ENCODE measurements around the gene SLCO2B1. TPM values are rescaled to one million over a fixed set of nuclear protein-coding genes. Genes with fewer than 3 reads are reported as not detected.
A peak's percentile ranks its signal among the peaks of the same experiment; 100 is the strongest.

SLCO2B1 gene
- total and polyA plus RNA-seq, 4 donors = 52.7 to 184 (median 135) TPM

GRCh38 chr11:75189911-75190310 lies 39.0 kb downstream of the SLCO2B1 start:
- no peaks in the 10 kb centered on the region for H3K27me3 ChIP-seq (ENCODE audit: control insufficient read depth in 4 of 4, insufficient read depth in 4 of 4, low read length in 3 of 4)
- peaks cover 5 to 35% (median 31%) of the 10 kb centered on the region in 4 donors for H3K36me3 ChIP-seq (ENCODE audit: control insufficient read depth in 4 of 4, insufficient read depth in 3 of 4, low read depth in 1 of 4, low read length in 3 of 4)
- H3K27ac ChIP-seq (ENCODE audit: low read depth in 1 of 2, low read length in 2 of 2) = no peak overlapping the region
- H3K9me3 ChIP-seq (ENCODE audit: control insufficient read depth in 4 of 4, low read length in 3 of 4) = no peaks in the 10 kb centered on the region
- H3K9ac ChIP-seq (ENCODE audit: low read depth in 1 of 2, low read length in 2 of 2) = no peak overlapping the region
- WGBS = 92% methylated on average over 8 of the region's 8 CpGs
- H3K4me1 ChIP-seq (ENCODE audit: control insufficient read depth in 4 of 4, insufficient read depth in 4 of 4, low read length in 3 of 4) = peaks cover 10 to 52% (median 38%) of the 10 kb centered on the region in 4 donors
- TF ChIP-seq YY1 (IDR thresholded peaks at IDR 0.05) (no peak), HNF4G (IDR thresholded peaks at IDR 0.05) (no peak), SP1 (IDR thresholded peaks at IDR 0.05) (no peak), GABPA (IDR thresholded peaks at IDR 0.05 in 1 of 2, conservative IDR thresholded peaks at IDR 0.05 in 1 of 2) (no peak), NR2F2 (IDR thresholded peaks at IDR 0.05) (no peak), TAF1 (conservative IDR thresholded peaks at IDR 0.05) (no peak), JUND (IDR thresholded peaks at IDR 0.05) (no peak), FOXA2 (IDR thresholded peaks at IDR 0.05) (no peak), EGR1 (IDR thresholded peaks at IDR 0.05; ENCODE audit: low read depth in 2 of 2) (no peak), ZBTB33 (IDR thresholded peaks at IDR 0.05) (no peak), ATF3 (IDR thresholded peaks at IDR 0.05) (no peak), FOXA1 (IDR thresholded peaks at IDR 0.05) (no peak)
- no peak for DNase-seq (ENCODE audit: low spot score)
- no peak overlapping the region for H3K4me3 ChIP-seq (ENCODE audit: low read depth in 1 of 3, low read length in 3 of 3)

- H3K4me1 ChIP-seq (ENCODE audit: control insufficient read depth in 4 of 4, insufficient read depth in 4 of 4, low read length in 3 of 4) = peaks cover 15 to 58% (median 44%) of the 10 kb centered on the region in 4 donors
- no peak for DNase-seq (ENCODE audit: low spot score)
- no peaks in the 10 kb centered on the region for H3K9me3 ChIP-seq (ENCODE audit: control insufficient read depth in 4 of 4, low read length in 3 of 4)
- no peak overlapping the region for H3K9ac ChIP-seq (ENCODE audit: low read depth in 1 of 2, low read length in 2 of 2)
- H3K27me3 ChIP-seq (ENCODE audit: control insufficient read depth in 4 of 4, insufficient read depth in 4 of 4, low read length in 3 of 4) = no peaks in the 10 kb centered on the region
- WGBS = 85% methylated on average over 2 of the region's 2 CpGs
- peaks cover 5 to 32% (median 30%) of the 10 kb centered on the region in 4 donors for H3K36me3 ChIP-seq (ENCODE audit: control insufficient read depth in 4 of 4, insufficient read depth in 3 of 4, low read depth in 1 of 4, low read length in 3 of 4)
- no peak overlapping the region for H3K27ac ChIP-seq (ENCODE audit: low read depth in 1 of 2, low read length in 2 of 2)
- TF ChIP-seq HNF4A (conservative IDR thresholded peaks at IDR 0.05) (peak in 1 of 2 donors; percentile 16), RXRA (IDR thresholded peaks at IDR 0.05) (no peak)
- no peak overlapping the region for H3K4me3 ChIP-seq (ENCODE audit: low read depth in 1 of 3, low read length in 3 of 3)
Measured at GRCh38 chr11:75190652-75191329, 39.9 kb downstream of the SLCO2B1 start.

- Histone ChIP-seq H3K27me3 (ENCODE audit: control insufficient read depth in 4 of 4, insufficient read depth in 4 of 4, low read length in 3 of 4) (no peaks in the 10 kb centered on the region), H3K4me3 (ENCODE audit: low read depth in 1 of 3, low read length in 3 of 3) (no peak overlapping the region), H3K27ac (ENCODE audit: low read depth in 1 of 2, low read length in 2 of 2) (no peak overlapping the region), H3K36me3 (ENCODE audit: control insufficient read depth in 4 of 4, insufficient read depth in 3 of 4, low read depth in 1 of 4, low read length in 3 of 4) (peaks cover 5 to 36% (median 35%) of the 10 kb centered on the region in 4 donors), H3K9ac (ENCODE audit: low read depth in 1 of 2, low read length in 2 of 2) (no peak overlapping the region), H3K9me3 (ENCODE audit: control insufficient read depth in 4 of 4, low read length in 3 of 4) (no peaks in the 10 kb centered on the region), H3K4me1 (ENCODE audit: control insufficient read depth in 4 of 4, insufficient read depth in 4 of 4, low read length in 3 of 4) (peaks cover 15 to 61% (median 45%) of the 10 kb centered on the region in 4 donors)
- no peak for DNase-seq (ENCODE audit: low spot score)
- 64% methylated on average over 3 of the region's 3 CpGs for WGBS
- TF ChIP-seq HNF4A (conservative IDR thresholded peaks at IDR 0.05) = no peak
- no peak for TF ChIP-seq YY1 (IDR thresholded peaks at IDR 0.05)
- no peak for TF ChIP-seq REST (IDR thresholded peaks at IDR 0.05)
- no peak for TF ChIP-seq MAX (IDR thresholded peaks at IDR 0.05)
- no peak for TF ChIP-seq HNF4G (IDR thresholded peaks at IDR 0.05)
- no peak for TF ChIP-seq RAD21 (IDR thresholded peaks at IDR 0.05)
- no peak for TF ChIP-seq RXRA (IDR thresholded peaks at IDR 0.05)
- no peak for TF ChIP-seq FOXA1 (IDR thresholded peaks at IDR 0.05)
- no peak for TF ChIP-seq FOXA2 (IDR thresholded peaks at IDR 0.05)
- TF ChIP-seq GABPA (IDR thresholded peaks at IDR 0.05 in 1 of 2, conservative IDR thresholded peaks at IDR 0.05 in 1 of 2) = no peak
- no peak for TF ChIP-seq EGR1 (IDR thresholded peaks at IDR 0.05; ENCODE audit: low read depth in 2 of 2)
- TF ChIP-seq NR2F2 (IDR thresholded peaks at IDR 0.05) = no peak
- TF ChIP-seq JUND (IDR thresholded peaks at IDR 0.05) = no peak
- no peak for TF ChIP-seq TAF1 (conservative IDR thresholded peaks at IDR 0.05)
- no peak for TF ChIP-seq CTCF (IDR thresholded peaks at IDR 0.05; ENCODE audit: low read depth, low read length, missing input control)
Measured at GRCh38 chr11:75191330-75191717, 40.4 kb downstream of the SLCO2B1 start.

Data from liver (tissue), 9 donors.